GM04503 (cell line): ENCODE measurements around the gene HMGN2.
"Not testable (repeated sequence)": the region's sequence is repeated elsewhere in the genome, so short reads cannot be mapped to it uniquely, and the experiment has no call there.

Experiments used
- DNase-seq: peaks from one replicate; pipeline ENCODE4 v3.0.0-alpha.2; 2012; ENCODE audit warnings: low read depth

Gene HMGN2

GRCh38 chr1:26477446-26478152, 5.4 kb downstream of the HMGN2 start:
- DNase-seq = no peak

DNA sequence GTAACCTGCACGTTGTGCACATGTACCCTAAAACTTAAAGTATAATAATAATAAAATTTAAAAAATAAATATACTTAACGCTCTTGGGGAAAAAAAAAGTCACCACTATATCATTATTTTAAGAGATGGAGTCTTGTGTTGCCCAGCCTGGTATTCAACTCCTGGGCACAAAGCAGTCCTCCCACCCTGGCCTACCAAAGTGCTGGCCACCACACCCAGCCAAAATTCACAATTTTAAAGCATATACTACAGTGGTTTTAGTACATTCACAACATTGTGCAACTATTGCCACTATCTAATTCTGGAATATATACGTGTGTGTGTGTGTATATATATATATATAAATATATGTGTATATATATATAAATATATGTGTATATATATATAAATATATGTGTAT, 5.9 kb downstream of the HMGN2 start:
- DNase-seq = no peak

- no peak for DNase-seq
Observed at GRCh38 chr1:26478988-26479387, 6.7 kb downstream of the HMGN2 start.

DNA sequence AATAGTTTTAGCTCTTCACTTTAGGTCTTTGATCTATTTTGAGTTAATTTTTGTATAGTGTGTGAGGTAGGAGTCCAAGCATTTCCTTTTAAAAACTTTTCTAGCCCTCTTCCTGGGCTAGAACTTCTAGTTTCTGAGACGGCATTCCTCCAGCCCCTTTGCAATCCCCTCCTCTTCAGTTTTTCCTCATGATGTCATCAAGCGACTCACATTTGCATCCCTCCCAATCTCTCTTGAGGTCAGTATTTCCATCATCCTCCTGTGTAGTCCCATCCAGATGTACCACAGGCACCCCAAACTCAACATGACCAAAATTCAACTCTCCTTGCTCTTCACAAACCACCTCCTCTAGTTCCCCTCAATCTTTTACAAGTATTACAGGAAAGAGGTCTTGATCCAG, 10.7 kb downstream of the HMGN2 start:
- no peak for DNase-seq

- no peak for DNase-seq
Observed at GRCh38 chr1:26483980-26484379, 11.7 kb downstream of the HMGN2 start.

DNA sequence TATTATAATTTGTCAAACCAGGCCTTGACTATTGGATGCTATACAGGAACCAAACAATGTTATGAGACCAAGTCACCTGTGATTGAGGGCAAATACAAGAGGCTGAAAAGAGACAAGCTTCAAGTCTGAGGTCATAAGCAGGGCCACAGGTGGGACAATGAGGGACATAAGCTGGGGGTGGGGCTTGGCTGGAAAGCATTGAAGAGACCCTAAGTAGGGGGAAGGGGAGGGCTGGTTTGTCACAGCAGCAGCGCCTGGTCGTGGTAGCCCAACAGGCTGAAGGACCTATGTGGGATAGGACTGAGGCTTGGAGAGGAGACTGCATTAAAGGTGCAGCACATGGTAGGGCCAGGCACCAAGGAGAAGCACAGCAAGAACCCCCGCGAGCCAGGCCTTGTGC, 17.9 kb downstream of the HMGN2 start:
- no peak for DNase-seq

DNA sequence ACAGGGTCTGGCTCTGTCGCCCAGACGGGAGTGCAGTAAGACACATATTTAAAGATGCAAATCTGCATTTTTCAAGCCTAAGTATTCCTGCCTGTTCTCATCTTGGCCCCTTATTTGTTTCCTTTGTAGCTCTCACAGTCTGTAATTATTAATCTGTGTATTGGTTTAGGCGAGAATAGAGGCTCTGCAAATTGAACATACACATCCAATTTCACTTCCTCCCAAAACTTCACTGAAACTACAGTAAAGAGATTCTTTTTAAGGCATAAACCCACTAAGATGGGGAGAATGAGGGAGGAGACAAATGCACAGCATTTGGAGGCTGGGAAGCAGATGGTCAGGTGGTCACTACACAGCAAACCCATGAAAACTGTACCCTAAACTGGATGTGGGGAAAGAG, 21.0 kb downstream of the HMGN2 start:
- DNase-seq = no peak

GRCh38 chr1:26493938-26494337, 21.7 kb downstream of the HMGN2 start:
- no peak for DNase-seq

GRCh38 chr1:26496861-26497260, 24.6 kb downstream of the HMGN2 start:
- no peak for DNase-seq

- no peak for DNase-seq
Observed at GRCh38 chr1:26498894-26499293, 26.7 kb downstream of the HMGN2 start.

GRCh38 chr1:26500488-26501175, 28.4 kb downstream of the HMGN2 start:
- no peak for DNase-seq

DNA sequence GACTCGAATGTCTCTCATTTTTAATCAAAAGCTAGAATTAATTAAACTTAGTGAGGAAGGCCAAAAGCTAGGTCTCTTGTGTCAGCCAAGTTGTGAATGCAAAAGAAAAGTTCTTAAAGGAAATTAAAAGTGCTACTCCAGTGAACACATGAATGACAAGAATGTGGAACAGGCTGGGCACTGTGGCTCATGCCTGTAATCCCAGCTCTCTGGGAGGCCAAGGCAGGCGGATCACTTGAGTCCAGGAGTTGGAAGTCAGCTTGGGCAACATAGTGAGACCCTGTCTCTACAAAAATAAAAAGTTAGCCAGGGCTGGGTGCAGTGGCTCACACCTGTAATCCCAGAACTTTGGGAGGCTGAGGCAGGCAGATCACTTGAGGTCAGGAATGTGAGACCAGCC, 38.5 kb downstream of the HMGN2 start:
- not testable (repeated sequence) for DNase-seq

- not testable (repeated sequence) for DNase-seq
Observed at GRCh38 chr1:26515836-26516235, 43.6 kb downstream of the HMGN2 start.

GRCh38 chr1:26516987-26517765, 44.9 kb downstream of the HMGN2 start:
- no peak for DNase-seq

- DNase-seq = no peak
Observed at GRCh38 chr1:26517766-26518049, 45.5 kb downstream of the HMGN2 start.

DNA sequence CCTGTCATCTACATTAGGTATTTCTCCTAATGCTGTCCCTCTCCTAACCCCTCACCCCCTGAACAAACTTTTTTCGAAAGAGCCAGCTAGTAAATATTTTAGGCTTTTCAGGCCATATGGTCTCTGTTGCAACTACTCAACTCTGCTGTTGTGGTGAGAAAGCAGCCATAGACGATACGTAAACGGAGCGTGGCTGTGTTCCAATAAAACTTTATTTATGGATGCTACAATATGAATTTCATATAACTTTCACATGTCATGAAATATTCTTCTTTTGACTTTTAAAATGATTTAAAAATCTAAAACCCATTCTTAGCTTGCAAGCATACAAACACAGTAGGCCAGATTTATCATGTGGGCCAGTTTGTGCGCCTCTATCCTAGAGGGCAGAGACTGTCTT, 46.1 kb downstream of the HMGN2 start:
- DNase-seq = no peak

- DNase-seq = no peak
Observed at GRCh38 chr1:26520339-26520738, 48.1 kb downstream of the HMGN2 start.

- DNase-seq = no peak
Observed at GRCh38 chr1:26521669-26522030, 49.4 kb downstream of the HMGN2 start.

DNA sequence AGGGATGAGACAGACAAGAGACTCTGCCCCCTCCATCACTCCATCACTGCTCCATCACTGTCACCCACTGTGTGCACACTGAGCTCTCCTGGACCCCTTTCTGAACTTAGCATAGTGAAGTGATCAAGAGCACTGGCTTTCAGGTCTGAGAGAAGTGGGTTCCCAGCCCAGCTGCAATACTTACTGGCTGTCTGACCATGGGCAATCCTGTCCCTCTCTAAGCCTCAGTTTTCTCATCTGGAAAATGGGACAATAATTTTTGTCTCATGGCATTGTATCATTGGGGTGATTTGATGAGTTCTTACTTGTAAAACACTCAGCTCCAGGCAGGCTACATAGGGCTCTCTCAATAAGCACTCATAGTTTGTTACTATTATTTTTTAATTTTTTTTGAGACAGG, 49.8 kb downstream of the HMGN2 start:
- DNase-seq = no peak

DNA sequence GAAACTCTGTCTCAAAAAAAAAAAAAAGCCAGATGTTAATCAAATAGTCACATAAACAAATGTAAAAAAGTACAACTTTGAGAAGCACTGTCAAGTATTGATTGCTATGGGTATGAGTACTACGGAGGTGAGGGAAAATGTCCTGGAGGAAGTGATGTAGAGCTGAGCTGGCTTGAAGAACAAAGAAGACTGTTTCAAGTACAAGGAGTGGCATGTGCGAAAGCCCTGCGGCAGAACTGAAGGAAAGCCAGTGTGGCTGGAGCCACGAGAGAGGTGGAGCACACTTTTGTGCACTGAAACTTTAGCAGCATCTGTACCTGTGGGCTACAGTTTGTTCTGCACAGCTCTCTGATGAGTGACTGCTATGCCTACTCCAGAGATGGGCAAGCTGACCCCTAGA, 51.9 kb downstream of the HMGN2 start:
- no peak for DNase-seq
